ENCODE measurements around the gene ABL1.
A peak's percentile ranks its signal among the peaks of the same experiment; 100 is the strongest.

Gene ABL1

DNA sequence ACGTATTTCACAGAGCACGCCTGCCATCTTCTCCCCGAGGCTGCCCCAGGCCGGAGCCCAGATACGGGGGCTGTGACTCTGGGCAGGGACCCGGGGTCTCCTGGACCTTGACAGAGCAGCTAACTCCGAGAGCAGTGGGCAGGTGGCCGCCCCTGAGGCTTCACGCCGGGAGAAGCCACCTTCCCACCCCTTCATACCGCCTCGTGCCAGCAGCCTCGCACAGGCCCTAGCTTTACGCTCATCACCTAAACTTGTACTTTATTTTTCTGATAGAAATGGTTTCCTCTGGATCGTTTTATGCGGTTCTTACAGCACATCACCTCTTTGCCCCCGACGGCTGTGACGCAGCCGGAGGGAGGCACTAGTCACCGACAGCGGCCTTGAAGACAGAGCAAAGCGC is 51.9 kb downstream of the ABL1 start:
- peaks cover 0 to 90% (median 82%) of the 10 kb centered on the region in 5 donors for H3K36me3 ChIP-seq (ENCODE audit: control insufficient read depth in 5 of 5, insufficient read depth in 5 of 5, low read length in 5 of 5)
- no peaks in the 10 kb centered on the region for H3K27me3 ChIP-seq (ENCODE audit: control insufficient read depth in 5 of 5, insufficient read depth in 4 of 5, low read length in 5 of 5)

DNA sequence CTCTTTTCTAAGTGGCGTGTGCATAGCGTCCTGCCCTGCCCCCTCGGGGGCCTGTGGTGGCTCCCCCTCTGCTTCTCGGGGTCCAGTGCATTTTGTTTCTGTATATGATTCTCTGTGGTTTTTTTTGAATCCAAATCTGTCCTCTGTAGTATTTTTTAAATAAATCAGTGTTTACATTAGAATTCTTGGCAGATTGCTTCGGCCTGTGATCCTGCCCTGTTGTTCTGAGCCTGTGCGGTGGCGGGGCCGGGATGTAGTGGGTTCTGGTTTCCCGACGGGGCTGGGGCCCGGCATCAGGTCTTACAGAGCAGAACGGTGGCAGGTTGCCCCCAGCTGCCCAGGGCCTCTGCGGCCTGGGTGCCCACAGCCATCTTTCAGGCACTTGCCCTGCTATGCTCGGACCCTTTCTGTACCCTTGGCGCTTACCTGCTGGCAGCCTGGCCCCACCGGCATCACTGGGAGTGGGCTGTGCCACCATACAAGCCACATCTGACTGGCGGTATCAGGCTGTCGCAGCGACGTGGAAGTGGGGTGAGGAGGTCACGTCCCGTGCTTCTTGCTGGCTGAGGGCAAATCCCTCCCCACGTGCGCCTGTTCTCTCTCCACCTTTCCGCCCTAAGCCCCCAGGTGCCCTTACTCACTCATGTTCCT is 52.6 kb downstream of the ABL1 start:
- peaks cover 0 to 88% (median 77%) of the 10 kb centered on the region in 5 donors for H3K36me3 ChIP-seq (ENCODE audit: control insufficient read depth in 5 of 5, insufficient read depth in 5 of 5, low read length in 5 of 5)

More for the DNA sequence above, 51.9 kb downstream of the ABL1 start:
- Histone ChIP-seq H3K27ac (ENCODE audit: low read depth, low read length) (no peak overlapping the region), H3K9ac (ENCODE audit: low read length in 5 of 5) (no peak overlapping the region), H3K4me1 (ENCODE audit: control insufficient read depth in 5 of 5, insufficient read depth in 5 of 5, low read length in 5 of 5) (no peaks in the 10 kb centered on the region), H3K9me3 (ENCODE audit: control insufficient read depth in 5 of 5, low read length in 5 of 5) (no peaks in the 10 kb centered on the region), H3K4me3 (ENCODE audit: low read depth in 1 of 5, low read length in 5 of 5) (no peak overlapping the region)

DNA sequence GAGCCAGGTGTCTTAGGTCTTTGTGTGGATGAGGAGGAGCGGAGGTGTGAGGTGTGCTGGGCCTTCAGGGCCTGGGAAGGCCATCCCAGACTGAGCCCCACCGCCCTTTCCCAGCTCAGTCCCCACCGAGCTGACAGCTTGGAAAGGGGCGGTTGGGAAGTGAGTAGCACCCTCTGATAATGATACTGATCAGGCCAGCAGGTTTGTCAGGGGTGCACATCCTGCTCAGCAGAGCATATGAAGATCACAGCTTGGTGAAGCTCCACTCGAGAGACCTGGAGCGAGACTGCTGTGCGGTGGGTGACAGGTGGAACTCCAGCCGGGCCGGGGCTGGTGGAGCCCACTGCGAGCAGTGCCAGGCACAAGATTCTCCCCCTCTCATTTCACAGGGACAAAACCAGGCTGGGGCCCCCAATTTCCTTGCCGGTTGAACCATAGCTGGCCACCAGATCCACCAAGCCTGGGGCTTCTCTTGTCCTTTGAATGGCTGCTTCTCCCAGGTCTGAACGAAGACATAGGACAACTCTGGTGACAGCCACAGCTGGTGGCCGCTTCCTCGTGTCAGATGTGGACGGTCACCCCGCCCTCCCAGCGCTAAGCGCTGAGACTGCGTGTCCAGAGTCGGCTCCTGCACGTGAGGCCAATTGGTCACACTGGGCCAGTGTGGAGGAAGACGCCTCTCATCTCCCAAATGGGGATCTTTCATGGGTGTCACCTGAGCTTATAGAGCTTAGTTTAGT is 53.3 kb downstream of the ABL1 start:
- no peaks in the 10 kb centered on the region for H3K27me3 ChIP-seq (ENCODE audit: control insufficient read depth in 5 of 5, insufficient read depth in 4 of 5, low read length in 5 of 5)
- no peaks in the 10 kb centered on the region for H3K9me3 ChIP-seq (ENCODE audit: control insufficient read depth in 5 of 5, low read length in 5 of 5)
- H3K4me1 ChIP-seq (ENCODE audit: control insufficient read depth in 5 of 5, insufficient read depth in 5 of 5, low read length in 5 of 5) = peaks cover 0 to 13% (median 10%) of the 10 kb centered on the region in 5 donors
- H3K27ac ChIP-seq (ENCODE audit: low read depth, low read length) = no peak overlapping the region
- no peak overlapping the region for H3K9ac ChIP-seq (ENCODE audit: low read length in 5 of 5)
- H3K4me3 ChIP-seq (ENCODE audit: low read depth in 1 of 5, low read length in 5 of 5) = no peak overlapping the region
- H3K36me3 ChIP-seq (ENCODE audit: control insufficient read depth in 5 of 5, insufficient read depth in 5 of 5, low read length in 5 of 5) = peaks cover 0 to 88% (median 75%) of the 10 kb centered on the region in 5 donors

More for the DNA sequence above, 52.6 kb downstream of the ABL1 start:
- Histone ChIP-seq H3K27me3 (ENCODE audit: control insufficient read depth in 5 of 5, insufficient read depth in 4 of 5, low read length in 5 of 5) (no peaks in the 10 kb centered on the region), H3K27ac (ENCODE audit: low read depth, low read length) (no peak overlapping the region), H3K9ac (ENCODE audit: low read length in 5 of 5) (no peak overlapping the region), H3K4me1 (ENCODE audit: control insufficient read depth in 5 of 5, insufficient read depth in 5 of 5, low read length in 5 of 5) (peaks cover 0 to 6% (median 4%) of the 10 kb centered on the region in 5 donors), H3K4me3 (ENCODE audit: low read depth in 1 of 5, low read length in 5 of 5) (no peak overlapping the region), H3K9me3 (ENCODE audit: control insufficient read depth in 5 of 5, low read length in 5 of 5) (no peaks in the 10 kb centered on the region)

DNA sequence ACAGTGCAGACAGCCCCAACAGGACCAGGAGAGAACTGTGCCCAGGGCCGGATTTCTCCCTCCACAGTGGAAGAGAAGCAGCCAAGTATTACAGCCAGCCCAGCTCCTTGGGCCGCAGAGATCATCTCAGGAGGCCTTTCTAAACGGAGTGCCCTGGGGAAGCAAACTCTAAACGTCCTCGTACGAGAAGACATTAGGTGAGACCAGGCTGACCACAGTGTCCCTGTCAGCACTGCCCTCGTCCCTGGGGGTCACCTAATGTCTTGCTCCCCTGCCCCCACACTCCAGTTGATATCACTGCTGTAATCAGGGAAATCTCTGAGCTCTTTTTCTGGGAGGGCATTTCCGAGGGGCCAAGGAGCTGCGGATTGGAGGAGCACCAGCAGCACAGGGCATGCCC is 55.1 kb downstream of the ABL1 start:
- H3K27ac ChIP-seq (ENCODE audit: low read depth, low read length) = no peak overlapping the region
- peaks cover 0 to 28% (median 26%) of the 10 kb centered on the region in 5 donors for H3K4me1 ChIP-seq (ENCODE audit: control insufficient read depth in 5 of 5, insufficient read depth in 5 of 5, low read length in 5 of 5)
- no peak overlapping the region for H3K9ac ChIP-seq (ENCODE audit: low read length in 5 of 5)
- H3K36me3 ChIP-seq (ENCODE audit: control insufficient read depth in 5 of 5, insufficient read depth in 5 of 5, low read length in 5 of 5) = peaks cover 0 to 74% (median 59%) of the 10 kb centered on the region in 5 donors
- H3K9me3 ChIP-seq (ENCODE audit: control insufficient read depth in 5 of 5, low read length in 5 of 5) = no peaks in the 10 kb centered on the region
- H3K27me3 ChIP-seq (ENCODE audit: control insufficient read depth in 5 of 5, insufficient read depth in 4 of 5, low read length in 5 of 5) = no peaks in the 10 kb centered on the region
- no peak overlapping the region for H3K4me3 ChIP-seq (ENCODE audit: low read depth in 1 of 5, low read length in 5 of 5)

DNA sequence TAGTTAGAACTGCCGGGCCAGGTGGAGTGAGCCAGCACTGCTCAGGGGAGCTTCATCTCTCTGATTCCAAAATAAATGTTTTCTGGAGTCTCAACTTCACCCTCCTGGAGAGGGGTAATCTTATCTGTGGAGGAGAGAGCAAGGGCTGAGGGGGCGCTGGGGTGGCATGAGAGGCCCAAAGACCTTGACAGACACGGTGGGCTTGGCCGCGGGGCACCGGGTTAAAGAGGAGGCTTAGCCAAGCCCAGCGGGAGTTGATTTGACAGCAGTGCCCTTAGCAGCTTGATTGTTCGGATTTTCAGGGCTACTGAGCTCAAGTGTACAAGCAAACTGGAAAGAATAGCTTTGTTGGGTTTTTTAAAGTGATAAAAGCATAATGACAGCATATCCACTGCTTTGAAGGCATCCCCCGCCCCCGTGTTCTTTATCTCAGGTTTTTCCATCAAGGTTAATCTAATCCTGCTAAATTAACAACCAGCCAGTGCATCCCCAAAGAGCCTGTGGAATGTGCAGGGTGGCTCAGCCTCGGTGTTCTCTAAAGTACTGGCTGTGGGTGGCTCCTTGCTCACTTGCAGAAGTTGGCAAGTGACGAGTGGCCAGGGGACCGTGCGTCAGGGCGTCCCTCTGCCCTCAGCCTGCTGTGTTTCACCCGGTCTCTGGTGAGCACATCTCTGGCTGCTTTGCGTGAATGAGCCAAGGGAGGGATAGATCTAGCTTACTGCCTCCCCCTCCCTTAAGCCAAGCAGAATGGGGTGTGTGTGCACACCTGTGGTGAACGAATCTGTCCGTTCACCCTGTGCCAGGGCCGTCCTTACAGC is 56.0 kb downstream of the ABL1 start:
- Histone ChIP-seq H3K9ac (ENCODE audit: low read length in 5 of 5) (no peak overlapping the region), H3K27ac (ENCODE audit: low read depth, low read length) (no peak overlapping the region), H3K36me3 (ENCODE audit: control insufficient read depth in 5 of 5, insufficient read depth in 5 of 5, low read length in 5 of 5) (peaks cover 0 to 64% (median 49%) of the 10 kb centered on the region in 5 donors), H3K4me1 (ENCODE audit: control insufficient read depth in 5 of 5, insufficient read depth in 5 of 5, low read length in 5 of 5) (peaks cover 0 to 31% (median 26%) of the 10 kb centered on the region in 5 donors), H3K4me3 (ENCODE audit: low read depth in 1 of 5, low read length in 5 of 5) (no peak overlapping the region), H3K27me3 (ENCODE audit: control insufficient read depth in 5 of 5, insufficient read depth in 4 of 5, low read length in 5 of 5) (peaks cover 0 to 4% (median 0%) of the 10 kb centered on the region in 5 donors), H3K9me3 (ENCODE audit: control insufficient read depth in 5 of 5, low read length in 5 of 5) (no peaks in the 10 kb centered on the region)

DNA sequence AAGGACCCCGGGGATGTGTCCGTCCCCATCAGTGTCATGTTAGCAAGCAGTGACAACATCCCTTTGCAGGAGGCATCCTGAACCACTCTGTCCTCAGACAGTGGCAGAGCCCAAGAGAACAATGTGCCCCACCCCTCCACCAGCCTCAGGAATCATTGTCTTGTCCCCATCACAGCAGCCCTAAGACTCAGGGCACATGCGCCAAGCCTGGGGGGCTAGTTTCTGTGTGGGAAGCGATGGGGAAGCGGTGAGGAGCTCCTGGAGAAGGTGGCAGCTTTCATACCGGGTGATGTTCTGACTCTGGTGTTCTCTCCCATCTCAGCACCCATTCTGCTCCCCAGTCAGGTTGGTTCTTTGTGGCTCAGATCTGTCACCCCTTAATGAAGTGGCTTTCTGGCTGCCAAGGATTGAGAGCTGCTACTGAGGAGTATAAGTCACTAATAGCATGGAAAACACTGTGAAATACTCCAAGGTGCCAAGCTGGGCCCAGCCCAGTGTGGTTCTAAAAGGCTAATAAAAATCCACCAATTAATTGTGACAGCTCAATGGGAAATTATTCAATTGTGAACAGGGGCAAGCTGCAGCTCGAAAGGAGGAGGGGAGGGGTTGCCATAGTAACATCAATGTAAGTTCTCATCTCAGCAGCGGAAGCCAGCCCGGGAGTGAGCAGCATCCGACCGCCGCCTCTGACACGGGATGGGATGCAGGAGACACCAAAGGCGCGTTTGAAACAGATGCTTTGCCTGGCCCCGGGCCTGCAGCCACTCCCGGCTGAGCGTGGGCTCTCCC is 56.8 kb downstream of the ABL1 start:
- no peaks in the 10 kb centered on the region for H3K9me3 ChIP-seq (ENCODE audit: control insufficient read depth in 5 of 5, low read length in 5 of 5)
- H3K9ac ChIP-seq (ENCODE audit: low read length in 5 of 5) = no peak overlapping the region
- H3K36me3 ChIP-seq (ENCODE audit: control insufficient read depth in 5 of 5, insufficient read depth in 5 of 5, low read length in 5 of 5) = peaks cover 0 to 56% (median 41%) of the 10 kb centered on the region in 5 donors
- no peak overlapping the region for H3K27ac ChIP-seq (ENCODE audit: low read depth, low read length)
- peaks cover 0 to 31% (median 26%) of the 10 kb centered on the region in 5 donors for H3K4me1 ChIP-seq (ENCODE audit: control insufficient read depth in 5 of 5, insufficient read depth in 5 of 5, low read length in 5 of 5)
- no peak overlapping the region for H3K4me3 ChIP-seq (ENCODE audit: low read depth in 1 of 5, low read length in 5 of 5)
- peaks cover 0 to 5% (median 3%) of the 10 kb centered on the region in 5 donors for H3K27me3 ChIP-seq (ENCODE audit: control insufficient read depth in 5 of 5, insufficient read depth in 4 of 5, low read length in 5 of 5)

DNA sequence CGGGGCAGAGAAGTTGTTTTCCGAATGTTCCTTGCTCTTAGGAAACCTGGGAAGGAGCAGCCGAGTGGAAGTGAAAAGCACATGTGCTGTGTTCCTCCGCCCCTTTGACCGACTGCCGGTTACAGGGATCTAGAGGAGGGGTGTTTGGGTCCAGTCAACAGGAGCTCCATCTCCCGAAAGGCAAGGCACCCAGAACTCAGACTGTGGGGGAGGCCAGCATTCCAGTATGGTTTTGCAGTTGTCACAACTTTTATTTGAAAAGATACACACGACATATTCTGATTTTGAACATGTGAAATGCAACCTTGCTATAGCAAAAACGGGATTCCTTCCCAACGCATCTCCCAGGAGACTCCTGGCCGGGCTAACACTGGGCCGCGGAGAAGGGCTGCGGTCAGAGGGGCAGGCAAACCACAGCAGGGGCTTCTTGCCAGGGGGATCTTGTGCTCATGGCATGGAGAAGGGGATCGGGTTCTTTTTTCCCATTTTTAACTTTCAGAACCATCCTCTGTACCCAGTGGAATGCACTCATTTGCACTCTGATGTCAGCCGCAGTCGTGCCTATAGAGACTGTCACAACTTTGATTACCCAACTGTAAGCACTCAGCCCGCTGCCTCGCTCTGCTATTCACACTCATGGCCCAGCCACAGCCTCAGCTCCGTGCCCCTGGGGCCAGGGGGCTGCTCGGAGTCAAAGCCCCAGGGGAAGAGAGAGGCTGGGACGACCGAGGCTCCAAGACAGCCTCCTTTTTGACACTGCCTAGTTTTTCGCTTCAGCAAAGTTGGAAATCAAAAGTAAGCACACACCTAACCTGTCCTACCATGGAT is 57.6 kb downstream of the ABL1 start:
- peaks cover 0 to 31% (median 26%) of the 10 kb centered on the region in 5 donors for H3K4me1 ChIP-seq (ENCODE audit: control insufficient read depth in 5 of 5, insufficient read depth in 5 of 5, low read length in 5 of 5)
- no peaks in the 10 kb centered on the region for H3K9me3 ChIP-seq (ENCODE audit: control insufficient read depth in 5 of 5, low read length in 5 of 5)
- peak overlapping the region in 1 of 5 donors; percentile 7 for H3K9ac ChIP-seq (ENCODE audit: low read length in 5 of 5)
- no peak overlapping the region for H3K27ac ChIP-seq (ENCODE audit: low read depth, low read length)
- peaks cover 0 to 48% (median 33%) of the 10 kb centered on the region in 5 donors for H3K36me3 ChIP-seq (ENCODE audit: control insufficient read depth in 5 of 5, insufficient read depth in 5 of 5, low read length in 5 of 5)
- H3K27me3 ChIP-seq (ENCODE audit: control insufficient read depth in 5 of 5, insufficient read depth in 4 of 5, low read length in 5 of 5) = peaks cover 0 to 11% (median 8%) of the 10 kb centered on the region in 5 donors
- H3K4me3 ChIP-seq (ENCODE audit: low read depth in 1 of 5, low read length in 5 of 5) = peak overlapping the region in 2 of 5 donors; percentile 26 to 59

DNA sequence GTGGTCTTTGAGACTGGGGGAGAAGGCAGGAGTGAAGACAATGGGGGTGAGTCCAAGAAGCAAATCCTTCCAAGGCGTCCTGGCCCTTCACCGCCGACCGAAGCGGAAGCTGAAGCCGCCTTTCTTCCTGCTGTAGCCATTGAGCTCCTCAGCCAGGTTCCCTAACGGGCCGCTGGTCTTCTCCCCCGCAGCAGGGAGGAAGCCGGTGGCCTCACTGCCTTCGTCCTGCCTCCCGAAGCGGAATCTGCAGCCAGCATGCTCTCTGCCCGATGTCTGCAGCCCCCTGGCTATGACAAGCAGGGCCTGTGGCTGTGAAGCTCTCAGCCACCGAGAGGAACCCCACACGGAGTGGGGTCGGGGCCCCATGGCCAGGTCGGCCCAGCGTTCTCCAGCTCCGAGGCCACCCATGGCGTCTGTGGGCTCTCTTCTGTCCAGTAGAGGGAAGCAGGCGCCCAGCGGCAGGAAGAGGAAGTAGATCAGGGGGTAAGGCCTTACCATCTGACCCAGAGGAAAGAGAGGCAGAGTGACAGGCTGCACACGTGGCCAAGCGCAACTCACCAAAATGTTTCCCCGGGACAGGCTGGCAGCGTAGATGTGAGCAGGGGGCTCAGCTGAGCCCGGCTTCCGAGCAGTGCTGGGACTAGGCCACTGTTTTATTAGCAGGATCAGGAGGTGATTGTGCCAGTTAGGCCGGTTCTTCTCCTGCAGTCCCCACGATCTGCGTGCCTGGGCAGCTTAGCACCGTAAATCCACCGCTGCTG is 58.5 kb downstream of the ABL1 start:
- peaks cover 0 to 40% (median 25%) of the 10 kb centered on the region in 5 donors for H3K36me3 ChIP-seq (ENCODE audit: control insufficient read depth in 5 of 5, insufficient read depth in 5 of 5, low read length in 5 of 5)

More for the DNA sequence above, 58.5 kb downstream of the ABL1 start:
- Histone ChIP-seq H3K4me3 (ENCODE audit: low read depth in 1 of 5, low read length in 5 of 5) (peak overlapping the region in 4 of 5 donors; percentile 4 to 59 (median 20)), H3K4me1 (ENCODE audit: control insufficient read depth in 5 of 5, insufficient read depth in 5 of 5, low read length in 5 of 5) (peaks cover 0 to 31% (median 26%) of the 10 kb centered on the region in 5 donors), H3K9me3 (ENCODE audit: control insufficient read depth in 5 of 5, low read length in 5 of 5) (no peaks in the 10 kb centered on the region), H3K27me3 (ENCODE audit: control insufficient read depth in 5 of 5, insufficient read depth in 4 of 5, low read length in 5 of 5) (peaks cover 4 to 17% (median 12%) of the 10 kb centered on the region in 5 donors), H3K27ac (ENCODE audit: low read depth, low read length) (no peak overlapping the region), H3K9ac (ENCODE audit: low read length in 5 of 5) (peak overlapping the region in 3 of 5 donors; percentile 20 to 30 (median 21))
